Activated naive CD8-positive, alpha-beta T cell (primary cell): Measurements from ENCODE around the gene DAP.

ENCODE experiments used
- H3K27ac Mint-ChIP-seq: one replicate; pipeline ENCODE4 v1.8.0; 2021; ENCODE audit warnings: mixed read lengths
- H3K27me3 Mint-ChIP-seq: one replicate; pipeline ENCODE4 v1.8.0; 2021; ENCODE audit warnings: mixed read lengths
- H3K36me3 Mint-ChIP-seq: one replicate; pipeline ENCODE4 v1.8.0; 2021; ENCODE audit warnings: mixed read lengths
- H3K4me1 Mint-ChIP-seq: one replicate; pipeline ENCODE4 v1.8.0; 2021; ENCODE audit warnings: low read depth, mixed read lengths
- H3K4me3 Mint-ChIP-seq: one replicate; pipeline ENCODE4 v1.8.0; 2021; ENCODE audit warnings: mild to moderate bottlenecking, mixed read lengths
- H3K9me3 Mint-ChIP-seq: one replicate; pipeline ENCODE4 v1.8.0; 2021; ENCODE audit warnings: low read depth, mixed read lengths

Gene DAP

GRCh38 chr5:10684303-10685086 is 76.5 kb downstream of the DAP start:
- no peak overlapping the region for H3K4me3 Mint-ChIP-seq
- no peaks in the 10 kb centered on the region for H3K27me3 Mint-ChIP-seq
- H3K36me3 Mint-ChIP-seq, result peaks cover 11% of the 10 kb centered on the region
- no peak overlapping the region for H3K27ac Mint-ChIP-seq
- H3K4me1 Mint-ChIP-seq, result no peaks in the 10 kb centered on the region
- H3K9me3 Mint-ChIP-seq, result no peaks in the 10 kb centered on the region

- H3K27ac Mint-ChIP-seq, result no peak overlapping the region
- no peaks in the 10 kb centered on the region for H3K4me1 Mint-ChIP-seq
- peaks cover 14% of the 10 kb centered on the region for H3K36me3 Mint-ChIP-seq
These were observed 78.1 kb downstream of the DAP start for GRCh38 chr5:10682801-10683525.

GRCh38 chr5:10681731-10682679 is 79.0 kb downstream of the DAP start:
- H3K27ac Mint-ChIP-seq, result no peak overlapping the region
- no peaks in the 10 kb centered on the region for H3K4me1 Mint-ChIP-seq

More at GRCh38 chr5:10682801-10683525, 78.1 kb downstream of the DAP start:
- Mint-ChIP-seq H3K4me3 (no peak overlapping the region), H3K9me3 (no peaks in the 10 kb centered on the region), H3K27me3 (no peaks in the 10 kb centered on the region)

GRCh38 chr5:10680876-10681481 is 80.1 kb downstream of the DAP start:
- Mint-ChIP-seq H3K4me1 (no peaks in the 10 kb centered on the region), H3K27ac (no peak overlapping the region), H3K4me3 (no peak overlapping the region), H3K27me3 (no peaks in the 10 kb centered on the region), H3K9me3 (peaks cover 8% of the 10 kb centered on the region), H3K36me3 (peaks cover 17% of the 10 kb centered on the region)

More at GRCh38 chr5:10681731-10682679, 79.0 kb downstream of the DAP start:
- Mint-ChIP-seq H3K9me3 (peaks cover 5% of the 10 kb centered on the region), H3K27me3 (no peaks in the 10 kb centered on the region), H3K36me3 (peaks cover 20% of the 10 kb centered on the region), H3K4me3 (no peak overlapping the region)

GRCh38 chr5:10679336-10679988 is 81.6 kb downstream of the DAP start:
- H3K9me3 Mint-ChIP-seq, result peaks cover 8% of the 10 kb centered on the region
- no peaks in the 10 kb centered on the region for H3K4me1 Mint-ChIP-seq
- H3K27ac Mint-ChIP-seq, result no peak overlapping the region
- no peak overlapping the region for H3K4me3 Mint-ChIP-seq
- H3K36me3 Mint-ChIP-seq, result peaks cover 16% of the 10 kb centered on the region
- H3K27me3 Mint-ChIP-seq, result no peaks in the 10 kb centered on the region

- peaks cover 8% of the 10 kb centered on the region for H3K9me3 Mint-ChIP-seq
- H3K27ac Mint-ChIP-seq, result no peak overlapping the region
These were observed 82.8 kb downstream of the DAP start for GRCh38 chr5:10678244-10678643.

GRCh38 chr5:10677533-10677932 is 83.5 kb downstream of the DAP start:
- Mint-ChIP-seq H3K4me1 (no peaks in the 10 kb centered on the region), H3K27ac (no peak overlapping the region), H3K27me3 (no peaks in the 10 kb centered on the region), H3K9me3 (peaks cover 8% of the 10 kb centered on the region), H3K36me3 (peaks cover 14% of the 10 kb centered on the region), H3K4me3 (no peak overlapping the region)

More at GRCh38 chr5:10678244-10678643, 82.8 kb downstream of the DAP start:
- no peaks in the 10 kb centered on the region for H3K27me3 Mint-ChIP-seq
- no peak overlapping the region for H3K4me3 Mint-ChIP-seq
- peaks cover 14% of the 10 kb centered on the region for H3K36me3 Mint-ChIP-seq
- no peaks in the 10 kb centered on the region for H3K4me1 Mint-ChIP-seq

GRCh38 chr5:10676946-10677345 is 84.1 kb downstream of the DAP start:
- no peak overlapping the region for H3K4me3 Mint-ChIP-seq
- H3K9me3 Mint-ChIP-seq, result peaks cover 8% of the 10 kb centered on the region
- H3K27me3 Mint-ChIP-seq, result no peaks in the 10 kb centered on the region
- H3K36me3 Mint-ChIP-seq, result peaks cover 14% of the 10 kb centered on the region
- no peak overlapping the region for H3K27ac Mint-ChIP-seq
- H3K4me1 Mint-ChIP-seq, result no peaks in the 10 kb centered on the region

- H3K4me3 Mint-ChIP-seq, result no peak overlapping the region
- no peak overlapping the region for H3K27ac Mint-ChIP-seq
- H3K36me3 Mint-ChIP-seq, result peaks cover 14% of the 10 kb centered on the region
- H3K27me3 Mint-ChIP-seq, result no peaks in the 10 kb centered on the region
- peaks cover 8% of the 10 kb centered on the region for H3K9me3 Mint-ChIP-seq
- no peaks in the 10 kb centered on the region for H3K4me1 Mint-ChIP-seq
These were observed 84.8 kb downstream of the DAP start for GRCh38 chr5:10676224-10676623.

GRCh38 chr5:10675177-10675700 is 85.8 kb downstream of the DAP start:
- Mint-ChIP-seq H3K4me3 (no peak overlapping the region), H3K36me3 (peaks cover 14% of the 10 kb centered on the region), H3K27me3 (no peaks in the 10 kb centered on the region), H3K4me1 (no peaks in the 10 kb centered on the region), H3K9me3 (peaks cover 8% of the 10 kb centered on the region), H3K27ac (no peak overlapping the region)

GRCh38 chr5:10674582-10674981 is 86.5 kb downstream of the DAP start:
- H3K36me3 Mint-ChIP-seq, result peaks cover 14% of the 10 kb centered on the region
- H3K27me3 Mint-ChIP-seq, result no peaks in the 10 kb centered on the region
- H3K4me1 Mint-ChIP-seq, result no peaks in the 10 kb centered on the region
- no peak overlapping the region for H3K4me3 Mint-ChIP-seq
- no peak overlapping the region for H3K27ac Mint-ChIP-seq
- peaks cover 8% of the 10 kb centered on the region for H3K9me3 Mint-ChIP-seq

GRCh38 chr5:10674096-10674495 is 86.9 kb downstream of the DAP start:
- Mint-ChIP-seq H3K4me1 (no peaks in the 10 kb centered on the region), H3K27ac (no peak overlapping the region), H3K27me3 (no peaks in the 10 kb centered on the region), H3K36me3 (peaks cover 14% of the 10 kb centered on the region), H3K9me3 (peaks cover 8% of the 10 kb centered on the region), H3K4me3 (no peak overlapping the region)

GRCh38 chr5:10673407-10673806 is 87.6 kb downstream of the DAP start:
- Mint-ChIP-seq H3K27me3 (no peaks in the 10 kb centered on the region), H3K36me3 (peaks cover 12% of the 10 kb centered on the region), H3K27ac (no peak overlapping the region), H3K9me3 (peaks cover 8% of the 10 kb centered on the region), H3K4me3 (no peak overlapping the region), H3K4me1 (no peaks in the 10 kb centered on the region)

- peaks cover 8% of the 10 kb centered on the region for H3K9me3 Mint-ChIP-seq
These were observed 88.0 kb downstream of the DAP start for GRCh38 chr5:10673017-10673389.

More at GRCh38 chr5:10673017-10673389, 88.0 kb downstream of the DAP start:
- Mint-ChIP-seq H3K27me3 (no peaks in the 10 kb centered on the region), H3K27ac (no peak overlapping the region), H3K36me3 (peaks cover 11% of the 10 kb centered on the region), H3K4me3 (no peak overlapping the region), H3K4me1 (no peaks in the 10 kb centered on the region)
